Heart left ventricle (tissue), 16 donors: ENCODE results near the gene HELZ2. TPM values are rescaled to one million over a fixed set of nuclear protein-coding genes. Genes with fewer than 3 reads are reported as not detected.

Experiments used
- ATAC-seq, 4 donors: fragments of 200-7000 bp; cut with Tn5 transposase; one replicate each; pipeline ENCODE4 v1.9.1; 2020 to 2022; ENCODE audit warnings: moderate library complexity in 4 of 4, mild to moderate bottlenecking in 3 of 4, moderate number of reproducible peaks in 1 of 4
- DNase-seq, 5 donors: peaks; one replicate each; pipeline ENCODE4 v3.0.0-alpha.2; 2020
- H3K27ac ChIP-seq, 12 donors: fragments of 200-600 bp; sonication (generic) in 4 of 12; one replicate each; pipeline versions ENCODE4 v1.5.0 to v1.8.0; 2016 to 2022; ENCODE audit warnings: mild to moderate bottlenecking in 2 of 12
- H3K27me3 ChIP-seq, 9 donors: fragments of 200-600 bp; sonication (generic) in 2 of 9; one replicate each; pipeline versions ENCODE4 v1.5.1 to v1.8.0; 2016 to 2022; ENCODE audit warnings: mild to moderate bottlenecking in 3 of 9
- H3K36me3 ChIP-seq, 9 donors: fragments of 200-600 bp; sonication (generic) in 2 of 9; one replicate each; pipeline versions ENCODE4 v1.5.0 to v1.8.0; 2018 to 2022; ENCODE audit warnings: mild to moderate bottlenecking in 2 of 9
- H3K4me1 ChIP-seq, 12 donors: fragments of 200-600 bp; sonication (generic) in 4 of 12; one replicate each; pipeline versions ENCODE4 v1.5.0 to v1.8.0; 2016 to 2022; ENCODE audit warnings: mild to moderate bottlenecking in 3 of 12
- H3K4me3 ChIP-seq, 12 donors: fragments of 200-600 bp; sonication (generic) in 4 of 12; one replicate each; pipeline versions ENCODE4 v1.5.0 to v1.8.0; 2017 to 2022; ENCODE audit warnings: mild to moderate bottlenecking in 9 of 12, moderate library complexity in 4 of 12
- H3K9me3 ChIP-seq, 12 donors: fragments of 200-600 bp; sonication (generic) in 4 of 12; one replicate each; pipeline versions ENCODE4 v1.5.0 to v1.8.0; 2016 to 2022; ENCODE audit warnings: mild to moderate bottlenecking in 1 of 12
- POLR2A ChIP-seq, 2 donors: fragments of 450-650 bp; IDR thresholded peaks; one replicate each; pipeline ENCODE4 v1.6.1; 2017; ENCODE audit warnings: antibody characterized with exemption in 2 of 2, mild to moderate bottlenecking in 2 of 2, moderate library complexity in 2 of 2
- WGBS, 4 donors: extraction: QIAGEN DNeasy Blood & Tissue Kit in 2 of 4; methylation state at CpG; one replicate each; pipeline versions ENCODE4 v1.1.5 to v1.1.7; 2013 to 2018; 5-methylcytosine and 5-hydroxymethylcytosine counted together
- intact Hi-C, 10 donors: fragments of 100-400 bp; cut with DNase I; formaldehyde crosslinking; loops; one replicate each; pipeline versions ENCODE4 v1.11.1 to v1.14.2; 2022
- polyA plus RNA-seq, 2 donors: library from polyadenylated mRNA; stranded (reverse); fragments of 200-250 nt; gene quantifications; one replicate each; pipeline ENCODE4 v1.2.3, GENCODE V29; 2013
- total RNA-seq, 9 donors: library from RNA; depleted of rRNA in 2 of 9; stranded (reverse); fragments of >200 nt in 2 of 9; fragmentation: NEBNext Ultra II Directional in 3 of 9; extraction: Animal tissue kit (Norgen Biotek cat#: 25700) in 3 of 9; gene quantifications; one replicate each; pipeline versions ENCODE4 v1.1.0 to v1.2.4, GENCODE V29; 2016 to 2023
- TF ChIP-seq, protein P1 (sequence below), 12 donors: fragments of 200-600 bp; sonication (generic) in 4 of 12; IDR thresholded peaks; one replicate each; pipeline versions ENCODE4 v1.5.0 to v1.8.0; 2018 to 2022; ENCODE audit warnings: antibody characterized with exemption in 12 of 12, mild to moderate bottlenecking in 5 of 12
- donor health status: ischemic (EF 13 %, LVEDD 7.1; RV severe dilation, severe dysfunction).
- donor health status: healthy with polysubstance abuse.
- donor health status: DM: no; HTN: yes; CAD: no.
- donor health status: DM: no; HTN: no; CAD: no.
- donor health status: ischemic (EF 25% LVEDD 6.9; RV normal size, moderate dysfunction).
- donor health status: ischemic (EF 25% LVEDD 5.7; RV mildly dilated, moderate dysfunction).
- donor health status: healthy.
- donor health status: DM: yes; HTN: yes; CAD: no.
- donor health status: ischemic (EF 35%, LVEDD 5.7; RV mildly dilated, moderate dysfunction).
- donor health status: nonischemic (EF 11% LVEDD 7.7; RV severe dilation, severe dysfunction).
- donor health status: DM: yes; HTN: yes; CAD: no.
- donor health status: PGD.
- donor health status: ischemic (EF 29% LVEDD 5.4; RV normal size, mild dysfunction).
- donor health status: nonischemic (EF 23%, LVEDD 6.1; RV moderate dilation, normal function).

HELZ2 gene
- total and polyA plus RNA-seq, 11 donors, result 7.2 to 34.6 (median 20.2) TPM

DNA sequence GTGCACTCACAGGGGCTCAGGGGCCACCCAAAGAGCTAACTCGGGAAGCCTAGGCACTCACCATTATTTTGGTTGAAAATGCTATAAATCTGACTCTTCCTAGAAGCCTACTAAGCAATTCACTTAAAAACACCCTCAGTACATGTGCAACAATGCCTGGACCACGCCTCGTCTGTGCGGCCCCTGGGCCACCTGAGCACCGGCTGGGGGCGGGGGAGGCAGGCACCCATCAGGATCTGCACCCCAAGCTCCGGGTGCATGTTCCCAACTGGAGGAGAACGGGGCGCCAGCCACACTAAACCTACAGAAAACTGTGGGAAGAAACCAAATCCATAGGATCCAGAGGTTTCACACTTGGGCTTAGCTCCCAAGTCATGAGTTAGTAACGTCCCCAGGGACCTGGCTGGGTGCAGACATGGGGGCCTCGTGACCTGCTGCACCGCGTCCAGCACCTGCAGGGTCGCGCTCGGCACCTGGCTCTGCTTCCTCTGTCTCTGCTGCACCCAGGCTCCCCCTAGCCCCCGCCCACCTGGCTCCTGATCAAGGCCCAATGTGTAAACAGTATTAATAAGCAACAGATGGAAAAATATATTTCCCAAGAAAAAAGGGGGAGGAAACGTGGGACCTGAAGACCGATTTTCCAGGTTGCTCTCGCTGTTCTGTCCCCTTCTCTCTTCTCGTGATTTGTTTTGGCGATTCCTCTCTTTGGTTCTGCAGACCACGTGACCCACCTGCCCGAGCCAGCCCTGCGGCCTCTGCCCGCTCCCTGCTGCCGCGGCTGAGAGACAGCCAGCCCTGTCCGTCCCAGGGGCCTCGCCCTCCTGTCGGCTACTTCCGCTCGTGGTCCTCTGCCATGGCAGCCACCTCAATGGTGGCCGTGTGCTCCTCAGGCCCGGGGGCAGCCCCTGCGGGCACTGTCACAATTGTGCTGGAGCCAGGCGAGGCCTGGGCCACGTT lies 15.5 kb upstream of the HELZ2 start:
- peak in 2 of 5 donors; percentile 7 to 55 for DNase-seq
- ATAC-seq, result no peak
- H3K27ac ChIP-seq, result no peak overlapping the region
- H3K36me3 ChIP-seq, result peaks cover 0 to 67% (median 50%) of the 10 kb centered on the region in 9 donors
- 92 to 93% (median 92%) methylated on average over 33 to 38 of the region's 38 CpGs for WGBS, 4 donors
- no peaks in the 10 kb centered on the region for H3K9me3 ChIP-seq
- no peak overlapping the region for H3K4me3 ChIP-seq
- TF ChIP-seq, protein P1, sequence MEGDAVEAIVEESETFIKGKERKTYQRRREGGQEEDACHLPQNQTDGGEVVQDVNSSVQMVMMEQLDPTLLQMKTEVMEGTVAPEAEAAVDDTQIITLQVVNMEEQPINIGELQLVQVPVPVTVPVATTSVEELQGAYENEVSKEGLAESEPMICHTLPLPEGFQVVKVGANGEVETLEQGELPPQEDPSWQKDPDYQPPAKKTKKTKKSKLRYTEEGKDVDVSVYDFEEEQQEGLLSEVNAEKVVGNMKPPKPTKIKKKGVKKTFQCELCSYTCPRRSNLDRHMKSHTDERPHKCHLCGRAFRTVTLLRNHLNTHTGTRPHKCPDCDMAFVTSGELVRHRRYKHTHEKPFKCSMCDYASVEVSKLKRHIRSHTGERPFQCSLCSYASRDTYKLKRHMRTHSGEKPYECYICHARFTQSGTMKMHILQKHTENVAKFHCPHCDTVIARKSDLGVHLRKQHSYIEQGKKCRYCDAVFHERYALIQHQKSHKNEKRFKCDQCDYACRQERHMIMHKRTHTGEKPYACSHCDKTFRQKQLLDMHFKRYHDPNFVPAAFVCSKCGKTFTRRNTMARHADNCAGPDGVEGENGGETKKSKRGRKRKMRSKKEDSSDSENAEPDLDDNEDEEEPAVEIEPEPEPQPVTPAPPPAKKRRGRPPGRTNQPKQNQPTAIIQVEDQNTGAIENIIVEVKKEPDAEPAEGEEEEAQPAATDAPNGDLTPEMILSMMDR (IDR thresholded peaks at IDR 0.05), result no peak
- no peak for TF ChIP-seq POLR2A (IDR thresholded peaks at IDR 0.05)
- intact Hi-C loops, result loop anchor here in 1 of 10 donors (5.0 kb wide), 1 partner anchor 33 kb away; no protein-coding TSS in a partner anchor
- H3K27me3 ChIP-seq, result no peaks in the 10 kb centered on the region
- H3K4me1 ChIP-seq, result peaks cover 0 to 4% (median 0%) of the 10 kb centered on the region in 12 donors

DNA sequence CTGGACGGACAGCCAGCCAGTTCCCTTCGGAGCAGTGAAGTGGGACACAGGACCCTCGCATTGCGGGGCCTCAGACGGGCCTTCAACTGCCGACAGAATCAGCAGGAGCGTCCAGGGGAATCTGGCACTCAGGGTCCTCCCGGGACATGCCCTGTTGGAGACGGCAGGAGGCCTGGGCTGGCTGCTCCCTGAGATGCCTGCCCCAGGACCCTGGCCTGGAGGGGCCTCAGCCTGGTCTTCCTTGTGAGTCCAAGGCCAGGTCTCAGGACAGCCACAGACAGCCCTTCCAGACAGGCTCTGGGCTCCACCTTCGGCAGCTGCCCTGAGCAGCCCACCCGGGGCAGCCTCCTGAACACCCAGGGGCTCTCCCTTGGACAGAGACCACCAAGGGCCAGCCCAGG lies 14.6 kb upstream of the HELZ2 start:
- 85 to 88% (median 85%) methylated on average over 6 to 11 of the region's 11 CpGs for WGBS, 4 donors
- ATAC-seq (no peak), DNase-seq (peak in 2 of 5 donors; percentile 18 to 56)
- TF ChIP-seq POLR2A (IDR thresholded peaks at IDR 0.05), result no peak
- TF ChIP-seq, protein P1 (IDR thresholded peaks at IDR 0.05), result no peak
- H3K4me3 ChIP-seq, result no peak overlapping the region
- H3K4me1 ChIP-seq, result no peaks in the 10 kb centered on the region
- intact Hi-C loops, result loop anchor here in 1 of 10 donors (5.0 kb wide), 1 partner anchor 34 kb away; no protein-coding TSS in a partner anchor
- H3K36me3 ChIP-seq, result peaks cover 0 to 58% (median 47%) of the 10 kb centered on the region in 9 donors
- peak overlapping the region in 1 of 12 donors; percentile 27 for H3K27ac ChIP-seq
- H3K27me3 ChIP-seq, result no peaks in the 10 kb centered on the region
- no peaks in the 10 kb centered on the region for H3K9me3 ChIP-seq

DNA sequence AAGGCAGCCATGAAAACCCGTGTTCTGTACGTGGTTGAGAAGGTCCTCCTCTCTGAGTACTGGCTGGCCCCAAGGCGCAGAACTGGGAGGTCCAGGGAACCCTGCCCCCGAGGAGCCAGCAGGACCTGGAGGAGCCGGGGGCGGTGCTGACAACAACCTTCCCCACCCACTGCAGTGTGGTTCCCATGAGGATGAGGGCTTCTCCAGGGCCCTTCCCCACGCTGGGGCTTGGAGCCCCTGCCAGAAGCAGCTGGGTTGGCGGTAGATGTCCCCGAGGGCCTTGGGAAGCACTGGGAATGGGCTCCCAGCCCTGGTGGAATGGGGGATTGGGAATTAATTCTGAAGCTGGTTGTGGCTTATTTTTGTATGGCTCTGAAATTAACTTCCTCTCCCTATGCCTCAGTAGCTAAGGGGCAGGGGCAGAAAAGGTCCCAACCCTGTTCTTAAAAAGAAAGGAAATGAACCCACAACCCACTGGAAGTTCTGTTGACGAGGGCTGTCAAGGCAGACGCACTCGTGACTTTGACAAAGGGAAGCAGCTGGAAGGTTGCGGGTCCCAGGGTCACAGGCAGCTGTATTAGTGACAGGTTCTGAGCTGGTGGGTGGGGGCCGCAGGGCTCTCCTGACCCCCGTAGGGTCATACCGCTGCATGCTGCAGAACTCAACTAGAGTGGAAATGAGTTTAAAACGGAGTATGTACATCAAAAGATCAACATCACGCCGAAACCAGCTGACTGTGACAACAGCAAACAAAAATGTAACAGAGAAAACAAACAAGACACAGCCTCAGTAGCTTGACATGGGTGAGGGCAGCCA lies 13.9 kb upstream of the HELZ2 start:
- H3K9me3 ChIP-seq, result no peaks in the 10 kb centered on the region
- peak overlapping the region in 2 of 12 donors; percentile 27 to 37 for H3K27ac ChIP-seq
- peaks cover 0 to 53% (median 40%) of the 10 kb centered on the region in 9 donors for H3K36me3 ChIP-seq
- TF ChIP-seq POLR2A (IDR thresholded peaks at IDR 0.05), result no peak
- TF ChIP-seq, protein P1 (IDR thresholded peaks at IDR 0.05), result no peak
- no peak overlapping the region for H3K4me3 ChIP-seq
- DNase-seq, result peak in 3 of 5 donors; percentile 20 to 48 (median 22)
- ATAC-seq, result peak in 1 of 4 donors; percentile 32
- H3K4me1 ChIP-seq, result no peaks in the 10 kb centered on the region
- intact Hi-C loops, result loop anchor here in 1 of 10 donors (5.0 kb wide), 1 partner anchor 34 kb away; no protein-coding TSS in a partner anchor
- H3K27me3 ChIP-seq, result no peaks in the 10 kb centered on the region
- WGBS, 4 donors, result 70 to 85% (median 73%) methylated on average over 16 to 19 of the region's 19 CpGs
